NCI-H146 treated with DMSO at 0.1 percent for 48 hours (cell line): ENCODE data around the gene DHFR.

Experiments used
- DNase-seq: peaks from one replicate; lab custom pipeline; 2025; ENCODE audit not compliant: unreplicated experiment; lab: John Stamatoyannopoulos, UW

DHFR gene

GRCh38 chr5:80655231-80655774 is 520 bp upstream of the DHFR start:
- DNase-seq = no peak

GRCh38 chr5:80654054-80654390 is 761 bp downstream of the DHFR start:
- no peak for DNase-seq

- no peak for DNase-seq
Measured at GRCh38 chr5:80653502-80653901, 1.3 kb downstream of the DHFR start.

- DNase-seq = no peak
Measured at GRCh38 chr5:80646926-80647325, 7.9 kb downstream of the DHFR start.

- no peak for DNase-seq
Measured at GRCh38 chr5:80644900-80645299, 9.9 kb downstream of the DHFR start.

GRCh38 chr5:80641353-80641752 is 13.4 kb downstream of the DHFR start:
- no peak for DNase-seq

- no peak for DNase-seq
Measured at GRCh38 chr5:80634193-80634592, 20.6 kb downstream of the DHFR start.

GRCh38 chr5:80632700-80633099 is 22.1 kb downstream of the DHFR start:
- DNase-seq = no peak

- DNase-seq = no peak
Measured at GRCh38 chr5:80631278-80632259, 23.2 kb downstream of the DHFR start.

GRCh38 chr5:80629281-80629680 is 25.5 kb downstream of the DHFR start:
- DNase-seq = no peak

- DNase-seq = no peak
Measured at GRCh38 chr5:80625230-80625629, 29.6 kb downstream of the DHFR start.

GRCh38 chr5:80623999-80624398 is 30.8 kb downstream of the DHFR start:
- DNase-seq = peak; percentile 78

GRCh38 chr5:80622756-80623155 is 32.0 kb downstream of the DHFR start:
- DNase-seq = no peak

- no peak for DNase-seq
Measured at GRCh38 chr5:80620211-80620610, 34.6 kb downstream of the DHFR start.

- no peak for DNase-seq
Measured at GRCh38 chr5:80619086-80619485, 35.7 kb downstream of the DHFR start.

GRCh38 chr5:80618438-80618837 is 36.3 kb downstream of the DHFR start:
- no peak for DNase-seq

GRCh38 chr5:80615266-80615914 is 39.4 kb downstream of the DHFR start:
- DNase-seq = no peak

GRCh38 chr5:80609692-80610091 is 45.1 kb downstream of the DHFR start:
- no peak for DNase-seq

GRCh38 chr5:80608731-80609130 is 46.1 kb downstream of the DHFR start:
- DNase-seq = no peak

GRCh38 chr5:80607832-80608231 is 47.0 kb downstream of the DHFR start:
- no peak for DNase-seq

- DNase-seq = no peak
Measured at GRCh38 chr5:80607343-80607742, 47.4 kb downstream of the DHFR start.
